Tibial artery (tissue), 4 donors: ENCODE results near the gene RNF40.
A peak's percentile ranks its signal among the peaks of the same experiment; 100 is the strongest.

Experiments used
- DNase-seq, 2 donors: peaks; one replicate each; pipeline ENCODE4 v3.0.0-alpha.2; 2019
- H3K27ac ChIP-seq, 2 donors: fragments of 200-600 bp; sonication (generic) in 1 of 2; 1 replicate in 1 of 2; 2 replicates in 1 of 2; pipeline ENCODE4 v1.5.1; 2018 to 2019; ENCODE audit warnings: mild to moderate bottlenecking in 1 of 2
- H3K27me3 ChIP-seq, 2 donors: fragments of 200-600 bp; sonication (generic) in 1 of 2; one replicate each; pipeline versions ENCODE4 v1.5.1 to v1.6.0; 2016 to 2019
- H3K36me3 ChIP-seq, 3 donors: fragments of 200-600 bp; sonication (generic) in 2 of 3; one replicate each; pipeline ENCODE4 v1.5.1; 2016 to 2019; ENCODE audit warnings: mild to moderate bottlenecking in 2 of 3
- H3K4me1 ChIP-seq, 4 donors: fragments of 200-600 bp; sonication (generic) in 2 of 4; 1 replicate in 3 of 4; 2 replicates in 1 of 4; pipeline ENCODE4 v1.5.1; 2016 to 2019
- H3K4me3 ChIP-seq, 2 donors: fragments of 200-600 bp; sonication (generic) in 1 of 2; 1 replicate in 1 of 2; 2 replicates in 1 of 2; pipeline ENCODE4 v1.5.1; 2018 to 2019; ENCODE audit warnings: mild to moderate bottlenecking in 2 of 2
- H3K9me3 ChIP-seq, 3 donors: fragments of 200-600 bp; sonication (generic) in 1 of 3; one replicate each; pipeline ENCODE4 v1.5.1; 2016 to 2019
- intact Hi-C: fragments of 100-400 bp; cut with DNase I; formaldehyde crosslinking; loops from one replicate; pipeline ENCODE4 v1.15.0; 2023; ENCODE audit warnings: low total_unique reads
- TF ChIP-seq, protein P1 (sequence below), 2 experiments: fragments of 200-600 bp in 1 of 2; fragments of 450-650 bp in 1 of 2; IDR thresholded peaks; one replicate each; pipeline ENCODE4 v1.5.1; 2017 to 2019; ENCODE audit warnings: antibody characterized with exemption in 2 of 2, mild to moderate bottlenecking in 1 of 2, moderate library complexity in 1 of 2

The RNF40 gene

DNA sequence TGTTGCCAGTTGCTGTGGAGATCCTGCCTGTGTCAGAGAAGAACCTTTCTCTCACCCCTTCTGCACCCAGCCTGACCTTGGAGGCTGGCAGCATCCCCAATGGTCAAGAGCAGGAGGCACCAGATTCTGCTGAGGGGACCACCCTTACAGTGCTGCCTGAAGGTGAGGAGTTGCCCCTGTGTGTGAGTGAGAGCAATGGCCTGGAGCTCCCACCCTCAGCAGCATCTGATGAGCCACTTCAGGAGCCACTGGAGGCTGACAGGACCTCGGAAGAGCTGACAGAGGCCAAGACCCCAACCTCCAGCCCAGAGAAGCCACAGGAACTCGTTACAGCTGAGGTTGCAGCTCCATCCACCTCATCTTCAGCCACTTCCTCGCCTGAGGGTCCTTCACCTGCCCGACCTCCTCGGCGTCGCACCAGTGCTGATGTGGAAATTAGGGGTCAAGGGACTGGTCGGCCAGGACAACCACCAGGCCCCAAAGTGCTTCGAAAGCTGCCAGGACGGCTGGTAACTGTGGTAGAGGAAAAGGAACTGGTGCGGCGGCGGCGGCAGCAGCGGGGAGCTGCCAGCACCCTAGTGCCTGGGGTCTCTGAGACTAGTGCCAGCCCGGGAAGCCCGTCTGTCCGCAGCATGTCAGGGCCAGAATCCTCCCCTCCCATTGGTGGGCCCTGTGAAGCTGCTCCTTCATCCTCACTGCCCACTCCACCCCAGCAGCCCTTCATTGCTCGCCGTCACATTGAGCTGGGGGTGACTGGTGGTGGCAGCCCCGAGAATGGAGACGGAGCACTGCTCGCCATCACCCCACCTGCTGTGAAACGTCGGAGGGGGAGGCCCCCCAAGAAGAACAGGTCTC is 24.1 kb upstream of the RNF40 start:
- DNase-seq, result peak in 1 of 2 donors; percentile 58
- H3K36me3 ChIP-seq, result peaks cover 62 to 66% (median 66%) of the 10 kb centered on the region in 3 donors
- no peak overlapping the region for H3K4me3 ChIP-seq

DNA sequence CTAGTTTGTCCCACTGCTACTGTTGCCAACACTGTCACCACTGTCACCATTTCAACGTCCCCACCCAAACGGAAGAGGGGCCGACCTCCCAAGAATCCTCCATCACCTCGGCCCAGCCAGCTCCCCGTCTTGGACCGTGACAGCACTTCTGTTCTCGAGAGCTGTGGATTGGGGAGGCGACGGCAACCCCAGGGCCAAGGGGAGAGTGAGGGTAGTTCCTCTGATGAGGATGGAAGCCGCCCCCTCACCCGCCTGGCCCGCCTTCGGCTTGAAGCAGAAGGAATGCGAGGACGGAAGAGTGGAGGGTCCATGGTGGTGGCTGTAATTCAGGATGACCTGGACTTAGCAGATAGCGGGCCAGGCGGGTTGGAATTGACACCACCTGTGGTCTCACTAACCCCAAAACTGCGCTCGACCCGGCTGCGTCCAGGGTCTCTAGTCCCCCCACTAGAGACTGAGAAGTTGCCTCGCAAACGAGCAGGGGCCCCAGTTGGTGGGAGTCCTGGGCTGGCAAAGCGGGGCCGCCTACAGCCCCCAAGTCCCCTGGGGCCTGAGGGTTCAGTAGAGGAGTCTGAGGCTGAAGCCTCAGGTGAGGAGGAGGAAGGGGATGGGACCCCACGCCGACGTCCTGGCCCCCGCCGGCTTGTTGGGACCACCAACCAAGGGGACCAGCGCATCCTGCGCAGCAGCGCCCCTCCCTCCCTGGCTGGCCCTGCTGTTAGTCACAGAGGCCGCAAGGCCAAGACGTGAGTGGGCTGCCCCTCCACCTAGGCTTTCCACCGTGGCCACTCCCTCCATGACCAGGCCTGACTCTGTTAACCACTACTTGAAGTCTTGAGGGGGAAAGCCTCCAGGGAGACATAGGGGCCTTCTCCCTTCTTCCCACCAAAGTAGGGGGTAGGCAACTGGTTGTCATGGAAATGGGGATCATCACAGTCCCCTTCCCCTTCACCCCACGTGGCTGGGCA is 22.9 kb upstream of the RNF40 start:
- TF ChIP-seq, protein P1, sequence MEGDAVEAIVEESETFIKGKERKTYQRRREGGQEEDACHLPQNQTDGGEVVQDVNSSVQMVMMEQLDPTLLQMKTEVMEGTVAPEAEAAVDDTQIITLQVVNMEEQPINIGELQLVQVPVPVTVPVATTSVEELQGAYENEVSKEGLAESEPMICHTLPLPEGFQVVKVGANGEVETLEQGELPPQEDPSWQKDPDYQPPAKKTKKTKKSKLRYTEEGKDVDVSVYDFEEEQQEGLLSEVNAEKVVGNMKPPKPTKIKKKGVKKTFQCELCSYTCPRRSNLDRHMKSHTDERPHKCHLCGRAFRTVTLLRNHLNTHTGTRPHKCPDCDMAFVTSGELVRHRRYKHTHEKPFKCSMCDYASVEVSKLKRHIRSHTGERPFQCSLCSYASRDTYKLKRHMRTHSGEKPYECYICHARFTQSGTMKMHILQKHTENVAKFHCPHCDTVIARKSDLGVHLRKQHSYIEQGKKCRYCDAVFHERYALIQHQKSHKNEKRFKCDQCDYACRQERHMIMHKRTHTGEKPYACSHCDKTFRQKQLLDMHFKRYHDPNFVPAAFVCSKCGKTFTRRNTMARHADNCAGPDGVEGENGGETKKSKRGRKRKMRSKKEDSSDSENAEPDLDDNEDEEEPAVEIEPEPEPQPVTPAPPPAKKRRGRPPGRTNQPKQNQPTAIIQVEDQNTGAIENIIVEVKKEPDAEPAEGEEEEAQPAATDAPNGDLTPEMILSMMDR (IDR thresholded peaks at IDR 0.05), result no peak
- Histone ChIP-seq H3K27me3 (no peaks in the 10 kb centered on the region), H3K4me3 (no peak overlapping the region), H3K27ac (peak overlapping the region; percentile 69 to 76), H3K9me3 (no peaks in the 10 kb centered on the region), H3K36me3 (peaks cover 49 to 61% (median 53%) of the 10 kb centered on the region in 3 donors), H3K4me1 (peaks cover 0 to 30% (median 20%) of the 10 kb centered on the region in 4 donors)
- intact Hi-C loops, result no loop called here
- DNase-seq, result peak in 1 of 2 donors; percentile 65

More for the DNA sequence above, 24.1 kb upstream of the RNF40 start:
- no peaks in the 10 kb centered on the region for H3K9me3 ChIP-seq
- intact Hi-C loops, result no loop called here
- TF ChIP-seq, protein P1 (IDR thresholded peaks at IDR 0.05), result no peak
- no peaks in the 10 kb centered on the region for H3K27me3 ChIP-seq
- peaks cover 0 to 30% (median 20%) of the 10 kb centered on the region in 4 donors for H3K4me1 ChIP-seq
- no peak overlapping the region for H3K27ac ChIP-seq

DNA sequence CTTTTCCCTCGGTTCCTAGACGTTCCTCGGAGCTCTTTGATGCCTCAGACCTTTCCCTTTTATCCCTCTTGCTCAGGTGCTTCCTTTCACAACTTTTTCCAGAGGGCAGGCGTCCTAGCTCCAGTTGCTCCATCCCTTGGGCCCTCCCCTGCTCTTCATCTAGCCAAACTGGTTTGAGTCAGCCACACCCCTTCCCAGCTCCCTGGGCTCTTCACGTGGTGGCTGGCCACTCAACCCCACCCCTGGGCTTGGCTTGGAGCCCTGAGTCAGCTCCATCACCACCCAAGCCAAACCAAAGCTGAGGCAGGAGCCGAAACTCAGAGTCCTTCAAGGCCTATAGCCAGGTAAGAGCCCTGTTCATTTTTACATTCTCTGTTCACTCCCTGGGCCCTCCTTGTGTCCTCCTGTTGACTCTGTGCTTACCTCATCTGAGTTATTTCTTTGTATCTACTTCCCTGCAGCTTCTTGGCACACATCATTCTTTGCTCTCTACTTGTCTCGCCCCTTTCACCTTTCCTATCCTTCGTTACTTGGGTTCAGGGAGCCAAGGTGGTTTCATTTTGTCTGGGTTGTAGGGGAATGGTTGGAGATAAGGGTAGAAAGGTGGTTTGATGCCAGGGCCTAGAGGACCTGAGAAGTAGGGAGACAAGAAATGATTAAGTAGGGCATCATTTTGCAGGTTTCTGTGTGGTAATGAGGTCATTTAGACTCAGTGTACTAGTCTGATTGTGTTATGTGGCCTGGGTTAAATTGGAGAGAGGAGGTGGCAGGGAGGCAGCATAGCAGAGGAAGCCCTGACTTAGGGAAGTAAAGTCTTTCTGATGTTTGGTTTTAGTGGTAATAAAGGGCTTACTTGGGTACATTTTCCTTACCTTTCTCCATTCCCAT is 21.5 kb upstream of the RNF40 start:
- H3K27ac ChIP-seq, result peak overlapping the region; percentile 69 to 76
- H3K36me3 ChIP-seq, result peaks cover 38 to 59% (median 43%) of the 10 kb centered on the region in 3 donors
- peak; percentile 90 to 95 for DNase-seq
- no peaks in the 10 kb centered on the region for H3K9me3 ChIP-seq
- TF ChIP-seq, protein P1 (IDR thresholded peaks at IDR 0.05), result no peak
- H3K4me3 ChIP-seq, result peak overlapping the region; percentile 0 to 27
- peaks cover 0 to 30% (median 20%) of the 10 kb centered on the region in 4 donors for H3K4me1 ChIP-seq
- intact Hi-C loops, result loop anchor here (10.0 kb wide), 1 partner anchor 64 kb away; no protein-coding TSS in a partner anchor
- H3K27me3 ChIP-seq, result no peaks in the 10 kb centered on the region

DNA sequence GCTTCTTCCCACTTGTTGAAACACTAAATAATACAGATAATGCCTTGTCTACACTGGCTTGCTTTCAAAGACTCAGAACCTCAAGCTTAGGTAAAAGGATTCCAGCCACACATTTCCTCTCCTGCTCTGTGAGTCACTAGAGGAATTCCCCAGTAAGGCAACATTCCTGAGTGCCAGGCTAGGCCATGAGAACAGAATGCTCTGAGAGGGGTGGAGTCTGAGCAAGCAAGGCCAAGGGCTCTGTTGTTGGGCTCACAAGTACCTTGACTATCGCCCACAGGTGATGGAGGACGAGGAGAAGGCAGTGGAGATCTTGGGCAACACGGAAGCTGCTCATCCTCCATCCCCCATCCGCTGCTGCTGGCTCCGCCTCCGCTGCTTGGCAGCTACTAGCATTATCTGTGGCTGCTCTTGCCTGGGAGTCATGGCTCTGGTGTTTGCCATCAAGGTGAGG is 20.6 kb upstream of the RNF40 start:
- Histone ChIP-seq H3K27ac (peak overlapping the region; percentile 69 to 76), H3K36me3 (peaks cover 30 to 50% (median 34%) of the 10 kb centered on the region in 3 donors), H3K4me1 (peaks cover 0 to 30% (median 20%) of the 10 kb centered on the region in 4 donors), H3K9me3 (no peaks in the 10 kb centered on the region), H3K27me3 (no peaks in the 10 kb centered on the region), H3K4me3 (peak overlapping the region in 1 of 2 donors; percentile 27)
- TF ChIP-seq, protein P1 (IDR thresholded peaks at IDR 0.05), result no peak
- intact Hi-C loops, result loop anchor here (10.0 kb wide), 1 partner anchor 63 kb away; no protein-coding TSS in a partner anchor
- peak in 1 of 2 donors; percentile 71 for DNase-seq
